ENCODE data around the gene ADAT3. TPM values are rescaled to one million over a fixed set of nuclear protein-coding genes. Genes with fewer than 3 reads are reported as not detected.

The ADAT3 gene
- total RNA-seq, 3 donors from 2014 or later = 7.3 to 7.8 (median 7.7) TPM

DNA sequence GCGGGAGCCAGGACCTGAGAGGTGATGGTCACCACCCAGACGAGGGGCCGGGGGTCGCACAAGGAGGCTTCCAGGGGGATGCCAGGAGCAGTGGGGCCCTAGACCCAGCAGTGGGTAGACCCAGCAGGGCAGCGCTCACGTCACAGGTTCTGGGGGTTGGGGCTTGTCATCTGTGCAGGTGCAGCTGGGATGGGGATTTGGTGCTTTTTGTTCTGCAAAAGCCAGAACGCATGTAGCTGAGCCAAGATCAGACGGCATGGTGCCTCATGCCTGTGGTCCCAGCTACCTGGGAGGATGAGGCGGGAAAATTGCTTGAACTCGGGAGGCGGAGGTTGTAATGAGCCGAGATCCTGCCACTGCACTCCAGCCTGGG is 50.9 kb downstream of the ADAT3 start:
- Mint-ChIP-seq H3K36me3 (ENCODE audit: insufficient read depth) (peaks cover 2% of the 10 kb centered on the region), H3K9me3 (no peaks in the 10 kb centered on the region), H3K4me1 (ENCODE audit: low read depth) (peaks cover 12% of the 10 kb centered on the region), H3K4me3 (no peak overlapping the region), H3K27me3 (ENCODE audit: low read depth) (no peaks in the 10 kb centered on the region)
- no peak for ATAC-seq
- no peak for DNase-seq

GRCh38 chr19:1956868-1957492 is 51.8 kb downstream of the ADAT3 start:
- no peaks in the 10 kb centered on the region for H3K9me3 Mint-ChIP-seq
- H3K4me1 Mint-ChIP-seq (ENCODE audit: low read depth) = peaks cover 12% of the 10 kb centered on the region
- H3K27me3 Mint-ChIP-seq (ENCODE audit: low read depth) = no peaks in the 10 kb centered on the region
- DNase-seq = no peak
- peaks cover 2% of the 10 kb centered on the region for H3K36me3 Mint-ChIP-seq (ENCODE audit: insufficient read depth)
- peak in 1 of 2 donors; percentile 4 for ATAC-seq
- no peak overlapping the region for H3K4me3 Mint-ChIP-seq

DNA sequence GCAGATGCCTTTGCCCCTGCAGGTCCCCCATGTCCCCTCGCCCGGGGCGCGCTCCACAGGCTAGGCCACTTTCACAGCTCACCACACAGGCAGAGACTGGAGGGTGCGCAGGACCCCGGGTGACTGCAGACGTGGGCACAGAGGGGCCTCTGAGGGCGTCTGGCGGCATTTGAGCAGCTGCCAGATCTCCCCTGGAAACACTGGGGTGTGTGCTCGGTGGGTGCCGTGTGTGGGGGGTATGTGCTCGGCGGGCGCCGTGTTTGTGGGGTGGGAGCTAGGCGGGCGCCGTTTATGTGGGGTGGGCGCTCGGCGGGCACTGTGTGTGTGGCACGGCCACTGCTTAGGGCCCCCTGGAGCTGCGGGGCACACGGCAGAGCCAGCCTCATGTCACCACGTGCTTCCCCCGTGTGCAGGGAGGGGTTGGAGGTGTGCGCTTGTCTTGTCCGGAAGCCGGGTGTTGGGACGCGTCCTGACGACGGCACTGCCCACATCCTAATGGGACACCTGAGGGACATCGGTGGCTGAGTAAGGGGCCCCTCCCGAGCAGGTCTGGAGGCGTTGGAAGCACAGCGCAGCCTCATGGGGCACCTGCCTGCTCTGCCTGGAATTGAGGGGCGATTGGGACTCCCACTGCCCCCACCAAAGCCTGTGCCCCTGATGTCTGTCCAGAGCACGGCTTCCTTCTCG is 52.5 kb downstream of the ADAT3 start:
- H3K4me1 Mint-ChIP-seq (ENCODE audit: low read depth) = peaks cover 10% of the 10 kb centered on the region
- H3K27me3 Mint-ChIP-seq (ENCODE audit: low read depth) = no peaks in the 10 kb centered on the region
- no peak for ATAC-seq
- H3K36me3 Mint-ChIP-seq (ENCODE audit: insufficient read depth) = no peaks in the 10 kb centered on the region
- DNase-seq = no peak
- H3K9me3 Mint-ChIP-seq = no peaks in the 10 kb centered on the region
- no peak overlapping the region for H3K4me3 Mint-ChIP-seq

- Mint-ChIP-seq H3K4me1 (ENCODE audit: low read depth) (peaks cover 10% of the 10 kb centered on the region), H3K36me3 (ENCODE audit: insufficient read depth) (no peaks in the 10 kb centered on the region), H3K27me3 (ENCODE audit: low read depth) (no peaks in the 10 kb centered on the region), H3K9me3 (no peaks in the 10 kb centered on the region), H3K4me3 (no peak overlapping the region)
- no peak for ATAC-seq
- DNase-seq = no peak
Observed at GRCh38 chr19:1959928-1960589, 54.9 kb downstream of the ADAT3 start.

- ATAC-seq (no peak), DNase-seq (no peak)
- Mint-ChIP-seq H3K36me3 (ENCODE audit: insufficient read depth) (no peaks in the 10 kb centered on the region), H3K4me3 (no peak overlapping the region), H3K4me1 (ENCODE audit: low read depth) (peaks cover 15% of the 10 kb centered on the region), H3K9me3 (no peaks in the 10 kb centered on the region), H3K27me3 (ENCODE audit: low read depth) (no peaks in the 10 kb centered on the region)
Observed at GRCh38 chr19:1961000-1961883, 56.0 kb downstream of the ADAT3 start.

- Mint-ChIP-seq H3K27me3 (ENCODE audit: low read depth) (no peaks in the 10 kb centered on the region), H3K4me1 (ENCODE audit: low read depth) (peaks cover 21% of the 10 kb centered on the region), H3K36me3 (ENCODE audit: insufficient read depth) (no peaks in the 10 kb centered on the region), H3K9me3 (no peaks in the 10 kb centered on the region), H3K4me3 (no peak overlapping the region)
- ATAC-seq (no peak), DNase-seq (no peak)
Observed at GRCh38 chr19:1962674-1963073, 57.5 kb downstream of the ADAT3 start.

Other genes starting within 250 kb of the ADAT3 start
- not detected for gene ONECUT3, start 151.9 kb upstream of the ADAT3 start, total RNA-seq
- gene ATP8B3, start 93.1 kb upstream of the ADAT3 start, total RNA-seq = under 1 TPM; 0.37 to 0.66 (median 0.43) TPM
- gene REXO1, start 56.9 kb upstream of the ADAT3 start, total RNA-seq = 10 to 100 TPM; 91.5 to 95.0 (median 94.4) TPM
- gene KLF16, start 41.8 kb upstream of the ADAT3 start, total RNA-seq = 10 to 100 TPM; 64.0 to 71.0 (median 69.1) TPM
- gene ABHD17A, start 19.9 kb upstream of the ADAT3 start, total RNA-seq = 100 to 1,000 TPM; 109 to 135 (median 117) TPM
- gene SCAMP4, start within 50 bp of the ADAT3 start, total RNA-seq = 10 to 100 TPM; 37.2 to 40.3 (median 39.4) TPM
- 10 to 100 TPM; 52.7 to 60.6 (median 59.0) TPM for gene CSNK1G2, start 35.8 kb downstream of the ADAT3 start, total RNA-seq
- 10 to 100 TPM; 12.6 to 17.2 (median 14.4) TPM for gene BTBD2, start 110.3 kb downstream of the ADAT3 start, total RNA-seq
- gene MKNK2, start 145.8 kb downstream of the ADAT3 start, total RNA-seq = 100 to 1,000 TPM; 122 to 130 (median 128) TPM
- 100 to 1,000 TPM; 128 to 137 (median 137) TPM for gene MOB3A, start 190.9 kb downstream of the ADAT3 start, total RNA-seq
- 1 to 10 TPM; 3.4 to 4.6 (median 4.2) TPM for gene IZUMO4, start 191.5 kb downstream of the ADAT3 start, total RNA-seq
- gene AP3D1, start 246.2 kb downstream of the ADAT3 start, total RNA-seq = 100 to 1,000 TPM in 2 of 3 donors, 10 to 100 TPM in 1; 91.9 to 109 (median 108) TPM

Data from activated T-cell treated with anti-CD3 and anti-CD28 coated beads, Interleukin-2, amount 50 U/mL, for 4 hours (primary cell).